WERI-Rb-1 (cell line): Measurements from ENCODE around the gene PRSS23.

Experiments
- DNase-seq: peaks from one replicate; pipeline ENCODE4 v3.0.0-alpha.2; 2020
- H3K27ac ChIP-seq: fragments of 250-450 bp; sonication (Bioruptor Pico); 2 replicates; pipeline ENCODE4 v1.5.1; 2020; ENCODE audit warnings: mild to moderate bottlenecking, moderate library complexity
- H3K27me3 ChIP-seq: fragments of 250-450 bp; sonication (Bioruptor Pico); 2 replicates; pipeline ENCODE4 v1.5.1; 2021; ENCODE audit warnings: mild to moderate bottlenecking, low read depth, moderate library complexity; ENCODE audit not compliant: insufficient read depth, severe bottlenecking
- H3K36me3 ChIP-seq: fragments of 250-450 bp; sonication (Bioruptor Pico); 2 replicates; pipeline ENCODE4 v1.5.1; 2020; ENCODE audit warnings: mild to moderate bottlenecking, moderate library complexity
- H3K4me3 ChIP-seq: 2 replicates; pipeline ENCODE4 v1.5.1; 2011; ENCODE audit warnings: low read depth, mild to moderate bottlenecking, control low read depth, low read length
- H3K9me3 ChIP-seq: fragments of 250-450 bp; sonication (Bioruptor Pico); 2 replicates; pipeline ENCODE4 v1.5.1; 2021; ENCODE audit warnings: mild to moderate bottlenecking, moderate library complexity; ENCODE audit not compliant: severe bottlenecking
- CTCF ChIP-seq: IDR thresholded peaks from 2 replicates; pipeline ENCODE4 v1.5.1; 2011; ENCODE audit warnings: low read depth, mild to moderate bottlenecking, control low read depth, inconsistent platforms, low read length

PRSS23 gene

DNA sequence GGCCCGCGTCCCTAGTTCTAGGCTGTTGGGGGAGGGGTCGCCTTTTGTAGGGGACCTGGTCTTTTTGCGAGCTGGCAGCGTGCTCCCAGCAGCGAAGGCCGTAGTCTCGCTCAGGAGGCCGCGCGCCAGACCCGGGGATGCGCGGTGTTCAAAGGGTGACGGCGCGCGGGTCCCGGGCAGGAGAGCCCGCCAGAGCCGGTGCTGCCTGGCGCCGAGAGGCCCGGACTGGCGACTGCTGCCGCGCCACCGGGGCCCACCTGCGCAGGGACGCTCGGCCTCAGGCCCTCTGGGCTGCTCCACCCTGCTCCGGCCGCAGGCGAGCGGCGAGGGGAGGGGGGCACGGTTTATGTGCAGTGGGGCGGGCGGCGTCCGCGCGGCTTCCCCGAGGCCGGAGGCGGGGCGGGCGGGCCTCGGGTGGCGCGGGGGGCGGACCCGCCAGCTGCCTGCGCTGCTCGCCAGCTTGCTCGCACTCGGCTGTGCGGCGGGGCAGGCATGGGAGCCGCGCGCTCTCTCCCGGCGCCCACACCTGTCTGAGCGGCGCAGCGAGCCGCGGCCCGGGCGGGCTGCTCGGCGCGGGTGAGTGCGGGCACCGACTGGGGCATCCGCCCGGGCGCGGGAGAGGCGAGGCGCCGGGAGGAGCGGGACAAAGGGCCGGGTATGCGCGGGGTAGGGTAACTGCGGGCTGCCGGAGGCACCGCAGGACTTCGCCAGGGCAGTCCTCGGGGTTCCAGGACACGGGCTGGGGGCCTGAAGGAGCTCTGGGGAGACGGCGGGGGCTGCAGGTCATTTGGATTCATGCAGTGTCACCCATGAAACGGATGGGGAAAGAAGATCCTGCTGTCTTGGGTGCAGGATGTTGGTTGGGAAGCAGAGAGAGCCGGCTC is at the start of gene PRSS23:
PRSS23 (plus strand) TSS at position 467 of the 884 bp plus-strand sequence. CDS start 7,102 bp downstream, outside the sequence.
- no peaks in the 10 kb centered on the region for H3K36me3 ChIP-seq
- H3K4me3 ChIP-seq = peak within 1 kb of the TSS; percentile 89
- DNase-seq = peak; percentile 85
- H3K27ac ChIP-seq = peak within 1 kb of the TSS; percentile 80
- no peak for TF ChIP-seq CTCF
- no peaks in the 10 kb centered on the region for H3K9me3 ChIP-seq
- no peaks in the 10 kb centered on the region for H3K27me3 ChIP-seq

DNA sequence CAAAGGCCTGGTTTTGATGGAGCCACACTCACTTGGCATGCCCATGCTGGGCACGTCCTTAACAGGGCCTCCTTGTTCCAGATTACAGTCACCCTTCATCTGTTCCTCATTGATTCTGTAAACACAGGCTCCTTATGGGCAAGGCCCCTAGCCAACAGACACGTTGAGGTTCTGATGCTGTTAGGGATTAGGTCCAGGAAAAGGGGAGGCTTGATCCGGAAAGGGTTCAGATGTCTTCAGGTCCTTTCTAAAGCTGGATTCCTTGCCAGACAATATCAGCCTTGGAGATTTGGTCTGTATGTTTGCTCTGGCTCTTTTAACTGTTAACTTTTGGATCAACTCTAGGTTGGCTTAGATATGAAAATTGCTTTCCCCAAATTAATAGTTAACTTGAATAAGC is 46.9 kb upstream of the PRSS23 start:
- H3K4me3 ChIP-seq = no peak overlapping the region
- H3K36me3 ChIP-seq = no peaks in the 10 kb centered on the region
- H3K9me3 ChIP-seq = no peaks in the 10 kb centered on the region
- DNase-seq = no peak
- no peaks in the 10 kb centered on the region for H3K27me3 ChIP-seq
- H3K27ac ChIP-seq = no peak overlapping the region
- no peak for TF ChIP-seq CTCF

GRCh38 chr11:86755146-86755545 is 45.2 kb upstream of the PRSS23 start:
- no peaks in the 10 kb centered on the region for H3K9me3 ChIP-seq
- no peaks in the 10 kb centered on the region for H3K27me3 ChIP-seq
- no peak overlapping the region for H3K27ac ChIP-seq
- no peak for TF ChIP-seq CTCF
- no peaks in the 10 kb centered on the region for H3K36me3 ChIP-seq
- DNase-seq = no peak
- no peak overlapping the region for H3K4me3 ChIP-seq

DNA sequence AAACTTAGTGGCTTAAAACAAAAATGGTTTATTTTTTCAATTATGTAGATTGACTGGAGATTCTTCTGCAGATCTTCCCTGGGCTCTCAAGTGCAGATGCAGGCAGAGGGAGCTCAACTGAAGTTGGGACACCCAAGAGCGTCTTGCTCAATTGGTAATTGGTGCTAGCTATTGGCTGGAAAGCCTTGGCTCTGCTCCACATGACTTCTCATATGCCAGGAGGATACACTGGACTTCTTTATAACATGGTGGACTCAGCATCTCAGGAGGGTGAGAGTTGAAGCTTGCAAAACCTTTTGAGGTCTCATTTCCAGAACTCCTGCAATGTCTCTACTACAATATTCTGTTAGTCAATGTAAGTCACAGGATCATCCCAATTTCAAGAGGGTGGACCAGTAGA is 42.2 kb upstream of the PRSS23 start:
- H3K9me3 ChIP-seq = no peaks in the 10 kb centered on the region
- H3K27me3 ChIP-seq = no peaks in the 10 kb centered on the region
- no peak for DNase-seq
- no peaks in the 10 kb centered on the region for H3K36me3 ChIP-seq
- no peak for TF ChIP-seq CTCF
- H3K4me3 ChIP-seq = no peak overlapping the region
- no peak overlapping the region for H3K27ac ChIP-seq

GRCh38 chr11:86760577-86760976 is 39.8 kb upstream of the PRSS23 start:
- TF ChIP-seq CTCF = no peak
- no peaks in the 10 kb centered on the region for H3K27me3 ChIP-seq
- H3K4me3 ChIP-seq = no peak overlapping the region
- H3K27ac ChIP-seq = no peak overlapping the region
- DNase-seq = no peak
- H3K36me3 ChIP-seq = no peaks in the 10 kb centered on the region
- H3K9me3 ChIP-seq = no peaks in the 10 kb centered on the region
